Osteocyte (in vitro differentiated cells): ENCODE results near the gene ZDHHC17. TPM values are rescaled to one million over a fixed set of nuclear protein-coding genes. Genes with fewer than 3 reads are reported as not detected.

ENCODE experiments used
- DNase-seq: peaks from one replicate; pipeline ENCODE4 v3.0.0; 2021; ENCODE audit warnings: mixed read lengths; ENCODE audit not compliant: unreplicated experiment; ENCODE audit errors: extremely low spot score
- H3K27ac Mint-ChIP-seq: one replicate; pipeline ENCODE4 v1.8.0; 2021; ENCODE audit warnings: mild to moderate bottlenecking, mixed read lengths; ENCODE audit not compliant: unreplicated experiment
- H3K27me3 Mint-ChIP-seq: one replicate; pipeline ENCODE4 v1.8.0; 2021; ENCODE audit warnings: mixed read lengths; ENCODE audit not compliant: unreplicated experiment
- H3K36me3 Mint-ChIP-seq: one replicate; pipeline ENCODE4 v1.8.0; 2021; ENCODE audit warnings: mixed read lengths; ENCODE audit not compliant: unreplicated experiment
- H3K4me1 Mint-ChIP-seq: one replicate; pipeline ENCODE4 v1.8.0; 2021; ENCODE audit warnings: mixed read lengths; ENCODE audit not compliant: unreplicated experiment
- H3K4me3 Mint-ChIP-seq: one replicate; pipeline ENCODE4 v1.8.0; 2021; ENCODE audit warnings: mild to moderate bottlenecking, moderate library complexity, mixed read lengths; ENCODE audit not compliant: unreplicated experiment
- H3K9me3 Mint-ChIP-seq: one replicate; pipeline ENCODE4 v1.8.0; 2021; ENCODE audit warnings: mixed read lengths; ENCODE audit not compliant: unreplicated experiment
- total RNA-seq: library from RNA; stranded (reverse); gene quantifications from 2 replicates; pipeline ENCODE4 v1.2.1, GENCODE V29; 2021
- TF ChIP-seq, protein P1 (sequence below): fragments of 200-600 bp; sonication (generic); IDR thresholded peaks from 2 replicates; pipeline ENCODE4 v1.5.0; 2021; ENCODE audit warnings: antibody characterized with exemption, mild to moderate bottlenecking, moderate library complexity

ZDHHC17 gene
- total RNA-seq, 1 donor from 2014 or later = 44.3 TPM

DNA sequence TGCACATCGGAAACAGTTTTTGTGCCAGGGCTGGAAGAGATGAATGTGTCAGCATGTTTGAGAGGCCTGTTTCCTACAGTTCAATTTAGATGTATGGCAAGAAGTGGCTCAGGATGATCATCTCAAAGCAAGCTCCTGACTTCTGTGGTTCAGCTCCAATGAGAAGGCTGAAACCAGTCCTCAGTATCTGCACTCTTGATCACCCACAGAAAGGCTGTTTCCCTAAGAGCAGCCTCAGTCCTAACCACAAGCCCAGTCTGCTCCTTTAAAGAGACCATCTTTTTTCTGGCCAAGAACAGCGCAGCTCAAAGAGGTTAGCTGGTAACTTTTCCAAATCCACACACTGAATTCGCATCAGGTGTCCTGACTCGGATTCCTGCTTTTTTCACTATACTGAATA is 95.7 kb downstream of the ZDHHC17 start:
- peaks cover 11% of the 10 kb centered on the region for H3K9me3 Mint-ChIP-seq
- peaks cover 46% of the 10 kb centered on the region for H3K36me3 Mint-ChIP-seq
- no peak for DNase-seq
- H3K4me1 Mint-ChIP-seq = peaks cover 24% of the 10 kb centered on the region
- no peak overlapping the region for H3K27ac Mint-ChIP-seq
- no peaks in the 10 kb centered on the region for H3K27me3 Mint-ChIP-seq
- no peak overlapping the region for H3K4me3 Mint-ChIP-seq
- TF ChIP-seq, protein P1, sequence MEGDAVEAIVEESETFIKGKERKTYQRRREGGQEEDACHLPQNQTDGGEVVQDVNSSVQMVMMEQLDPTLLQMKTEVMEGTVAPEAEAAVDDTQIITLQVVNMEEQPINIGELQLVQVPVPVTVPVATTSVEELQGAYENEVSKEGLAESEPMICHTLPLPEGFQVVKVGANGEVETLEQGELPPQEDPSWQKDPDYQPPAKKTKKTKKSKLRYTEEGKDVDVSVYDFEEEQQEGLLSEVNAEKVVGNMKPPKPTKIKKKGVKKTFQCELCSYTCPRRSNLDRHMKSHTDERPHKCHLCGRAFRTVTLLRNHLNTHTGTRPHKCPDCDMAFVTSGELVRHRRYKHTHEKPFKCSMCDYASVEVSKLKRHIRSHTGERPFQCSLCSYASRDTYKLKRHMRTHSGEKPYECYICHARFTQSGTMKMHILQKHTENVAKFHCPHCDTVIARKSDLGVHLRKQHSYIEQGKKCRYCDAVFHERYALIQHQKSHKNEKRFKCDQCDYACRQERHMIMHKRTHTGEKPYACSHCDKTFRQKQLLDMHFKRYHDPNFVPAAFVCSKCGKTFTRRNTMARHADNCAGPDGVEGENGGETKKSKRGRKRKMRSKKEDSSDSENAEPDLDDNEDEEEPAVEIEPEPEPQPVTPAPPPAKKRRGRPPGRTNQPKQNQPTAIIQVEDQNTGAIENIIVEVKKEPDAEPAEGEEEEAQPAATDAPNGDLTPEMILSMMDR = no peak

DNA sequence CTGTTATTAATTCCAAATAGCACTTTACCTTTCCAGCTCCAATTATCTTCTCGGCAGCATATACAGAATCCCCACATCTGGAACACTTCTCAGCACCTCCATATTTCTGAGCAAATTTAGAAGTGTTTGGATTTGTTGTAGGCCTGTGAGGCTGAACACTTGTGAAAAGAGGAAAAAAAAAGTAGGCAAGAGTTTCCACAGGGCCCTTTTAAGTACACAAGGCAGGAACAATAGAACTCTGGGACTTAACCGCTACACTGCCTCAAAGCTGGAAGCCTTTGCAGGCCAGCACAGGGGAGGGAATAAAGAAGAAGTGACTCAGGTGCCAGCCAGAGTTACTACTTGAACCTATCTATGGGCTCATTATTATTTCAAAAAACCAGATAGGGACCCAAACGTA is 96.3 kb downstream of the ZDHHC17 start:
- no peaks in the 10 kb centered on the region for H3K27me3 Mint-ChIP-seq
- TF ChIP-seq, protein P1 = no peak
- peaks cover 30% of the 10 kb centered on the region for H3K4me1 Mint-ChIP-seq
- H3K4me3 Mint-ChIP-seq = no peak overlapping the region
- H3K36me3 Mint-ChIP-seq = peaks cover 40% of the 10 kb centered on the region
- H3K9me3 Mint-ChIP-seq = peaks cover 8% of the 10 kb centered on the region
- H3K27ac Mint-ChIP-seq = no peak overlapping the region
- DNase-seq = no peak

DNA sequence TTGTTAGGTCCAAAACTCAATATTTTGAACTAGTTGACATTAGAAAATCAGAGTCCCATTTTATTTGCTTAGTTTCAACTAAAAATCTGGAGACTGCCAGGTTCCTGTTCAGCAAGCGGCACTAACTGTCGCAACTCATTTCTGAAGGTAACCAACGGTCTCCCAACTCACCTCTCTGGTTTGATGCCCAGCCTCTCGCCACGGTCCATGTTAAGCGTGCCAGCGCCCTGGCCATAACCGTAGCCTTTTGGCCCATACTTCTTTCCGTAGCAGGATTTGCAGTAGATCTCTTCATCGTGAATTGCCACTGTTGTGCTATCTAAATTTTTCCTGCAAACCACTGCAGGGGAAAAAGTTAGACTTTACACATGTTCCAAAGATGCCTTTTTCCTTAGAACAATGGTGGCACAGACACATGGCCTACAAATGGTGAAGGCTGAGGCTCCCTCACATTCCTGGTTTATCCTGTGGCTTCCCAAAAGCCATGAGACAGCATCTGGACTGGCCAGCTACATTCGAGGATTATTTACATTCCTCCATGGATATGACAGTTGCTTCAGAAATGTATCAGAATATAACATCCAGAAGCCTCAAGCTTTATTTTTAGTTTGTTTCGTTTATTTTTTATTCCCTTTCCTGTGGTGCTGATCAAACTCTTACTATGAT is 99.2 kb downstream of the ZDHHC17 start:
- Mint-ChIP-seq H3K4me1 (peaks cover 43% of the 10 kb centered on the region), H3K9me3 (no peaks in the 10 kb centered on the region), H3K27ac (peak overlapping the region; percentile 87), H3K4me3 (no peak overlapping the region), H3K36me3 (peaks cover 20% of the 10 kb centered on the region), H3K27me3 (no peaks in the 10 kb centered on the region)
- no peak for DNase-seq
- TF ChIP-seq, protein P1 = no peak

DNA sequence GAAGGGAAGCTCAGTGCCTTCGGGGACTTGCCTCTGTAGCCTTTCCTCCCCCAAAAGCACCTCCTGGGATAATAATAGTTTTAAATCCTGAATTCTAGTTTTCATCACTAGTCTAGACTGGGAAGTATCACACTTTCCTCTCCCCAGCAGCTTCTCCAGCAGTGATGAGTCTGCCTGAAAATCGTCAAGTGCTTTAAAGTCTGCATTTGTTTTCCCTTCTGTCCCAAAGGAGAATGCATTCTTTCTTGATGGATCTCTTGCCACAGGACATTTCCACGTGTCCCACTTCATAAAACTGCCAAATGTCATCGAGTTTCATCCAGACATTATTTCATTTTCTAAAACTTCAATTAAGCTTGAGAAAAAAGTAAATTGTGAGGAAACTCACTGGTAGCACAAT is 99.9 kb downstream of the ZDHHC17 start:
- TF ChIP-seq, protein P1 = no peak
- peak overlapping the region; percentile 16 for H3K4me3 Mint-ChIP-seq
- DNase-seq = no peak
- no peaks in the 10 kb centered on the region for H3K27me3 Mint-ChIP-seq
- peak overlapping the region; percentile 87 for H3K27ac Mint-ChIP-seq
- H3K36me3 Mint-ChIP-seq = peaks cover 18% of the 10 kb centered on the region
- no peaks in the 10 kb centered on the region for H3K9me3 Mint-ChIP-seq
- H3K4me1 Mint-ChIP-seq = peaks cover 43% of the 10 kb centered on the region

- Mint-ChIP-seq H3K27me3 (no peaks in the 10 kb centered on the region), H3K4me3 (no peak overlapping the region), H3K36me3 (peaks cover 14% of the 10 kb centered on the region), H3K27ac (peak overlapping the region; percentile 87), H3K4me1 (peaks cover 43% of the 10 kb centered on the region), H3K9me3 (no peaks in the 10 kb centered on the region)
- TF ChIP-seq, protein P1 = no peak
- no peak for DNase-seq
These were observed 101.0 kb downstream of the ZDHHC17 start for GRCh38 chr12:76864791-76865400.
